Natural killer cell (primary cell): ENCODE data around the gene LIN54. TPM values are rescaled to one million over a fixed set of nuclear protein-coding genes. Genes with fewer than 3 reads are reported as not detected.

ENCODE experiments used
- ATAC-seq, 3 donors: fragments of 150-1000 bp in 2 of 3; fragments of 200-7000 bp in 1 of 3; cut with Tn5 transposase; 1 replicate in 1 of 3; 2 replicates in 2 of 3; pipeline ENCODE4 v1.10.0; 2021; ENCODE audit warnings: mild to moderate bottlenecking in 2 of 3, moderate library complexity in 2 of 3
- DNase-seq, 2 donors: peaks; one replicate each; pipeline versions ENCODE4 v3.0.0 to v3.0.0-alpha.2; 2013 to 2021; ENCODE audit warnings: mixed read lengths in 1 of 2
- H3K27ac ChIP-seq: one replicate; pipeline ENCODE4 v1.5.1; 2013; ENCODE audit warnings: mild to moderate bottlenecking, low read length
- H3K27me3 ChIP-seq: one replicate; pipeline ENCODE4 v1.6.1; 2013; ENCODE audit warnings: low read length; ENCODE audit not compliant: control insufficient read depth, insufficient read depth
- H3K36me3 ChIP-seq: one replicate; pipeline ENCODE4 v1.6.1; 2013; ENCODE audit warnings: low read length; ENCODE audit not compliant: control insufficient read depth, insufficient read depth
- H3K4me1 ChIP-seq: one replicate; pipeline ENCODE4 v1.6.1; 2013; ENCODE audit warnings: low read length; ENCODE audit not compliant: control insufficient read depth, insufficient read depth
- H3K4me3 ChIP-seq: one replicate; pipeline ENCODE4 v1.5.1; 2013; ENCODE audit warnings: low read length
- H3K9me3 ChIP-seq: one replicate; pipeline ENCODE4 v1.6.1; 2013; ENCODE audit warnings: low read length; ENCODE audit not compliant: control insufficient read depth, insufficient read depth
- H3K27ac Mint-ChIP-seq, 2 donors: one replicate each; pipeline ENCODE4 v1.8.0; 2022; ENCODE audit warnings: mild to moderate bottlenecking in 2 of 2, mixed read lengths in 2 of 2, moderate library complexity in 1 of 2
- H3K27me3 Mint-ChIP-seq, 2 donors: one replicate each; pipeline ENCODE4 v1.8.0; 2022; ENCODE audit warnings: low read depth in 2 of 2, mixed read lengths in 2 of 2
- H3K36me3 Mint-ChIP-seq: one replicate; pipeline ENCODE4 v1.8.0; 2022; ENCODE audit warnings: mixed read lengths
- H3K4me1 Mint-ChIP-seq, 2 donors: one replicate each; pipeline ENCODE4 v1.8.0; 2022; ENCODE audit warnings: mixed read lengths in 2 of 2
- H3K4me3 Mint-ChIP-seq: one replicate; pipeline ENCODE4 v1.8.0; 2022; ENCODE audit warnings: mild to moderate bottlenecking, moderate library complexity, mixed read lengths
- H3K9me3 Mint-ChIP-seq, 2 donors: one replicate each; pipeline ENCODE4 v1.8.0; 2022; ENCODE audit warnings: mixed read lengths in 2 of 2
- CTCF ChIP-seq: fragments of 200-600 bp; IDR thresholded peaks from one replicate; pipeline ENCODE4 v1.8.0; 2022; ENCODE audit warnings: antibody characterized with exemption
- WGBS: methylation state at CpG from one replicate; pipeline ENCODE4 v1.1.7; 2013; ENCODE audit warnings: missing lambda C conversion rate; ENCODE audit not compliant: insufficient coverage; 5-methylcytosine and 5-hydroxymethylcytosine counted together
- intact Hi-C: fragments of 100-400 bp; cut with micrococcal nuclease; formaldehyde crosslinking; loops from one replicate; pipeline ENCODE4 v1.14.2; 2022
- total RNA-seq, 4 donors: library from RNA; stranded (reverse); fragments of 120-200 nt in 1 of 4; gene quantifications; one replicate each; pipeline versions ENCODE4 v1.2.3 to v1.2.4, GENCODE V29; 2013 to 2022

Gene LIN54
- total RNA-seq, 3 donors from 2014 or later (not counting 1 experiment from before 2014, with no cell fraction given) = 16.6 to 20.1 (median 19.3) TPM

DNA sequence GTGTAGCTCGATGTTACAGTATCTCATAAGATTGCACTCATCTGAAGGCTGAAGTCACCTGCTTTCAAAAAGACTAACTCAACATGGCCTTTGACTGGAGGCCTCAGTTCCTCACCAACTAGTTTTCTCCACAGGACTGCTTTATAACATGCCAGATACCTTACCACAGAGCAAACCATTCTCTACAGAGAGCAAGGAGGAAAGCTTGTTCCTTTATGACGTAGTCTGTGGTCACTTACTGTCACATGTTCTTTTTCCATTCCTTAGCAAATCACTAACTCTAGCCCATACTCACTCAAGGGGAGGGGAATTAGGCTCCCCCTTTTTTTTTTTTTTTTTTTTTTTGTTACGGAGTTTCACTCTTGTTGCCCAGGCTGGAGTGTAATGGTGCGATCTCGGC lies 106.9 kb downstream of the LIN54 start:
- H3K27me3 Mint-ChIP-seq = no peaks in the 10 kb centered on the region
- no peaks in the 10 kb centered on the region for H3K27me3 ChIP-seq
- ATAC-seq (no peak), DNase-seq (peak in 1 of 2 donors; percentile 30)
- intact Hi-C loops = loop anchor here (2.0 to 10.0 kb wide), 4 partner anchors 13 to 1409 kb away; partner anchors contain the start of gene SEC31A
- H3K9me3 ChIP-seq = no peaks in the 10 kb centered on the region
- no peaks in the 10 kb centered on the region for H3K4me1 ChIP-seq
- 79% methylated on average over 4 of the region's 5 CpGs for WGBS
- H3K27ac Mint-ChIP-seq = no peak overlapping the region
- no peak overlapping the region for H3K27ac ChIP-seq
- no peaks in the 10 kb centered on the region for H3K36me3 ChIP-seq
- peaks cover 6% of the 10 kb centered on the region in 2 donors for H3K4me1 Mint-ChIP-seq
- no peaks in the 10 kb centered on the region for H3K9me3 Mint-ChIP-seq
- no peak for TF ChIP-seq CTCF
- no peaks in the 10 kb centered on the region for H3K36me3 Mint-ChIP-seq
- no peak overlapping the region for H3K4me3 Mint-ChIP-seq
- no peak overlapping the region for H3K4me3 ChIP-seq

GRCh38 chr4:82901183-82901718 lies 109.4 kb downstream of the LIN54 start:
- Mint-ChIP-seq H3K4me3 (no peak overlapping the region), H3K27me3 (no peaks in the 10 kb centered on the region), H3K4me1 (peaks cover 11 to 12% of the 10 kb centered on the region in 2 donors), H3K27ac (no peak overlapping the region), H3K36me3 (no peaks in the 10 kb centered on the region), H3K9me3 (no peaks in the 10 kb centered on the region)
- TF ChIP-seq CTCF = no peak
- H3K27ac ChIP-seq = peak overlapping the region; percentile 100
- H3K27me3 ChIP-seq = no peaks in the 10 kb centered on the region
- H3K4me3 ChIP-seq = peak overlapping the region; percentile 91
- under 1% methylated on average over 8 of the region's 8 CpGs for WGBS
- peaks cover 8% of the 10 kb centered on the region for H3K36me3 ChIP-seq
- intact Hi-C loops = loop anchor here (1.0 to 10.0 kb wide), 7 partner anchors 86 to 1406 kb away; partner anchors contain the start of genes COPS4 and LIN54
- DNase-seq (no peak), ATAC-seq (no peak)
- H3K4me1 ChIP-seq = peaks cover 5% of the 10 kb centered on the region
- H3K9me3 ChIP-seq = no peaks in the 10 kb centered on the region

GRCh38 chr4:82900411-82901182 lies 110.0 kb downstream of the LIN54 start, which contains the start of gene THAP9:
THAP9 (plus strand) TSS chr4:82900735; CDS start chr4:82900803, 68 bp downstream.
- DNase-seq (peak; percentile 95 to 99), ATAC-seq (peak; percentile 82 to 96 (median 86))
- H3K9me3 Mint-ChIP-seq = no peaks in the 10 kb centered on the region
- H3K4me1 Mint-ChIP-seq = peaks cover 10 to 11% of the 10 kb centered on the region in 2 donors
- under 1% methylated on average over 67 of the region's 67 CpGs for WGBS
- peaks cover 12% of the 10 kb centered on the region for H3K36me3 ChIP-seq
- no peaks in the 10 kb centered on the region for H3K9me3 ChIP-seq
- peak within 1 kb of the TSS; percentile 91 for H3K4me3 ChIP-seq
- no peak for TF ChIP-seq CTCF
- no peak within 1 kb of the TSS for H3K4me3 Mint-ChIP-seq
- H3K36me3 Mint-ChIP-seq = no peaks in the 10 kb centered on the region
- peak within 1 kb of the TSS; percentile 100 for H3K27ac ChIP-seq
- H3K27me3 Mint-ChIP-seq = no peaks in the 10 kb centered on the region
- H3K4me1 ChIP-seq = peaks cover 5% of the 10 kb centered on the region
- H3K27me3 ChIP-seq = no peaks in the 10 kb centered on the region
- no peak within 1 kb of the TSS for H3K27ac Mint-ChIP-seq
- intact Hi-C loops = loop anchor here (1.0 to 10.0 kb wide), 8 partner anchors 9 to 1406 kb away; partner anchors contain the start of genes COPS4, LIN54 and SEC31A
